Measurements from ENCODE around the gene CDH22.

DNA sequence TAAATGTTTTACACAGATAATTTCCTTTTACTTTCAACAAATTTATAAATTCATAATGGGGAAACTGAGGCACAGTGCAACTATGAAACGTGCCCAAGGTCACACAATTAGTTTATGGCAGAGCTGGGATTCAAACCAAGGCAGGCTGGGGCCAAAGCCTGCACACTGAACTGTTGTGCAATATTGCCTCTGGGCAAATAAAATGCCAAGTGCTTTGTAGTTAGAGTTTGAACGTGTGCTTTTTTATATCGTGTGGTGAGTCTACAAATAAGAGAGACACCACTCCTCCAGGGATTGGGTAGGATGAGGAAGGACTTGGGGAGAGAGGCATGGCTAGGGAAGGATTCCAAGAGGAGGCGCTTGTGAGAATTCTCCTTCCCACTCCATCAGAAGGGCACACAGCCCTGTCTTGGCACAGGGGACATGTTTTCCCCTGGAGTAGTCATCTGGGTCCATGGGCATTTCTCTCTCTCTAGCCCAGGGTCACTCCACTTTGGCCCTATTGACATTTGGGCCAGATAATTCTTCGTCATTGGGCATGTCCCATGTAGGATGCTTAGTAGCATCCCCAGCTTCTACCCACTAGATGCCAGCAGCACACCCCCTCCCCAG lies 2.8 kb upstream of the CDH22 start:
- TF ChIP-seq, protein P1, sequence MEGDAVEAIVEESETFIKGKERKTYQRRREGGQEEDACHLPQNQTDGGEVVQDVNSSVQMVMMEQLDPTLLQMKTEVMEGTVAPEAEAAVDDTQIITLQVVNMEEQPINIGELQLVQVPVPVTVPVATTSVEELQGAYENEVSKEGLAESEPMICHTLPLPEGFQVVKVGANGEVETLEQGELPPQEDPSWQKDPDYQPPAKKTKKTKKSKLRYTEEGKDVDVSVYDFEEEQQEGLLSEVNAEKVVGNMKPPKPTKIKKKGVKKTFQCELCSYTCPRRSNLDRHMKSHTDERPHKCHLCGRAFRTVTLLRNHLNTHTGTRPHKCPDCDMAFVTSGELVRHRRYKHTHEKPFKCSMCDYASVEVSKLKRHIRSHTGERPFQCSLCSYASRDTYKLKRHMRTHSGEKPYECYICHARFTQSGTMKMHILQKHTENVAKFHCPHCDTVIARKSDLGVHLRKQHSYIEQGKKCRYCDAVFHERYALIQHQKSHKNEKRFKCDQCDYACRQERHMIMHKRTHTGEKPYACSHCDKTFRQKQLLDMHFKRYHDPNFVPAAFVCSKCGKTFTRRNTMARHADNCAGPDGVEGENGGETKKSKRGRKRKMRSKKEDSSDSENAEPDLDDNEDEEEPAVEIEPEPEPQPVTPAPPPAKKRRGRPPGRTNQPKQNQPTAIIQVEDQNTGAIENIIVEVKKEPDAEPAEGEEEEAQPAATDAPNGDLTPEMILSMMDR (IDR thresholded peaks at IDR 0.05 in 4 of 5, conservative IDR thresholded peaks at IDR 0.05 in 1 of 5): no peak
- TF ChIP-seq POLR2A (IDR thresholded peaks at IDR 0.05): no peak
